ENCODE results near the gene ADAP2.

Gene ADAP2

GRCh38 chr17:31004160-31004559, 82.4 kb downstream of the ADAP2 start:
- Histone ChIP-seq H3K27me3 (replicated peaks; ENCODE audit: insufficient read depth, low read length) (no peaks in the 10 kb centered on the region), H4K20me1 (ENCODE audit: insufficient read depth, low read length) (no peaks in the 10 kb centered on the region), H3K4me2 (ENCODE audit: low read depth, low read length) (no peak overlapping the region), H3K79me2 (ENCODE audit: low read length) (no peaks in the 10 kb centered on the region), H3K9ac (ENCODE audit: low read length) (no peak overlapping the region), H3K36me3 (replicated peaks; ENCODE audit: insufficient read depth, low read length) (no peaks in the 10 kb centered on the region), H3F3A (ENCODE audit: insufficient read depth, low read length) (no peaks in the 10 kb centered on the region), H3K9me2 (replicated peaks; ENCODE audit: insufficient read depth, low read length) (no peaks in the 10 kb centered on the region), H3K4me1 (ENCODE audit: low read length) (no peaks in the 10 kb centered on the region), H3K27ac (ENCODE audit: low read length) (no peak overlapping the region), H3K9me3 (replicated peaks; ENCODE audit: insufficient read depth, low read length) (no peaks in the 10 kb centered on the region), H3K4me3 (ENCODE audit: low read length) (no peak overlapping the region), H2AFZ (ENCODE audit: low read length) (no peak overlapping the region)
- no peak for TF ChIP-seq CTCF (IDR thresholded peaks at IDR 0.05; ENCODE audit: low read length)
- TF ChIP-seq EZH2 (optimal IDR thresholded peaks at IDR 0.05; ENCODE audit: low read depth, low read length): no peak
- TF ChIP-seq EZH2phosphoT487 (IDR thresholded peaks at IDR 0.05; ENCODE audit: low read length): no peak
- no peak for DNase-seq

DNA sequence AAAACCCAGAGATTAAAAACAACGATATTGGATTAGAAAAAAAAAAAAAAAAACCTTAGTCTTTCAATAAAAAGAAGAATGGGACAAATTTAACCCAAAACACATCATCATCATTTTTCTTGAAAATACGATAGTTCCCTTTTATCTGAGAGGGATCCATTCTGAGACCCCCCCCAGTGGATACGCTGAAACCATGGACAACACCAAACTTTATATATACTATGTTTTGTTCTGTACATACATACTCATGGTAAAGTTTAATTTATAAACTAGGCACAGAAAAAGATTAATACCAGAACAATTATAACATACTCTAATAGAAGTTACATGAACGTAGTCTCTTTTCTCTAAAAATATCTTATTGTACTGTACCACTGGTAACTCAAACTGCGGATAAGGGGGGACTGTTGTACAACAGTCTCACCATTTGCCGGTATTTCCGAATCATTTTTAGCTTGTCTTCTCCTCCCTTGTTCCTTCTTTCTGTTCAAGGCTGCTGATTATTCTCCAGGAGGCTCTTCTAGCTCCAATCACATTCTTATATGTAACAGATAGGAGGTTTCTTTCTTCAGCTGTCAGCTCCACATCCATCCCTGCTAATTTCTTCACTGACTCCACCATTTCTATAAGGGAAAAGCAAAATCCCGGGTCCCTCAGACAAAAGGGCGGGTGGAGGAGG, 86.1 kb downstream of the ADAP2 start:
- H3K4me2 ChIP-seq (ENCODE audit: low read depth, low read length): peak overlapping the region; percentile 60
- H3K4me1 ChIP-seq (ENCODE audit: low read length): no peaks in the 10 kb centered on the region
- no peaks in the 10 kb centered on the region for H4K20me1 ChIP-seq (ENCODE audit: insufficient read depth, low read length)
- H3K9ac ChIP-seq (ENCODE audit: low read length): peak overlapping the region; percentile 22; the same call in 1 of the 2 replicates
- peak overlapping the region; percentile 66 for H2AFZ ChIP-seq (ENCODE audit: low read length)
- H3K79me2 ChIP-seq (ENCODE audit: low read length): no peaks in the 10 kb centered on the region
- no peaks in the 10 kb centered on the region for H3K9me2 ChIP-seq (replicated peaks; ENCODE audit: insufficient read depth, low read length)
- H3K9me3 ChIP-seq (replicated peaks; ENCODE audit: insufficient read depth, low read length): no peaks in the 10 kb centered on the region
- no peaks in the 10 kb centered on the region for H3F3A ChIP-seq (ENCODE audit: insufficient read depth, low read length)
- no peak for DNase-seq
- H3K36me3 ChIP-seq (replicated peaks; ENCODE audit: insufficient read depth, low read length): no peaks in the 10 kb centered on the region
- no peaks in the 10 kb centered on the region for H3K27me3 ChIP-seq (replicated peaks; ENCODE audit: insufficient read depth, low read length)
- H3K27ac ChIP-seq (ENCODE audit: low read length): no peak overlapping the region
- H3K4me3 ChIP-seq (ENCODE audit: low read length): peak overlapping the region; percentile 57
- TF ChIP-seq EZH2 (optimal IDR thresholded peaks at IDR 0.05; ENCODE audit: low read depth, low read length) (no peak), EZH2phosphoT487 (IDR thresholded peaks at IDR 0.05; ENCODE audit: low read length) (no peak), CTCF (IDR thresholded peaks at IDR 0.05; ENCODE audit: low read length) (no peak)

DNA sequence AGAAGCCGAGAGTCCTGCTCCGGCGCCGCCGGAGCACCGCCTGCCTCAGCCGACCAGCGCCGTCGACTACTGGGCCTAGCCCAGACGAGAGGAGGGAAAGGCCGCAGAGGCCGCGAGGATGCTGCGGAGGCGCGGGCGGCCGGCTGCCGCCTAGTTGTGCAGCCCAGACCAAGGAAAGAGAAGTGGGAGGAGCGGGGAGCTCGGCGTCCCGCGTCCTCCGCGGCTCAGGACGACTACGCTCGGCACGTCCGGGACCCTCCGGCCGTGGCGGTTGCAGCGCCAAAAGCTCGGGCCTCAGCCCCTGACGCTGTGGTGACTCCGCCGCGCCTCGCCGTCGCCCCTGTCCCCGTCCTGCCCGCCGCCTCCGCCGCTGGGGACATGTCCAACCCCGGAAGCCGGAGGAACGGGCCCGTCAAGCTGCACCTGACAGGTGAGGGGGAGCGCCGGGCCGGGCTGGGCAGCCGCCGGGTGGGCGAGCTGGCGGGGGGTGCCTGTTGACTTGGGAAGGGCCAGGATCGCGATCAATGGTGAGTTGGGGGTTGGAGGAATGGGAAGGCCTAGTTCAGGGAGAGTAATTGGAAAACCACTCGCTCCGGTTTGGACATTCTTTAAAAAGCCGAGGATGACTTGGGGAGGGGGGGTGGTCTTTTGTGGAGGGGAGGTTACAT, 86.8 kb downstream of the ADAP2 start:
- Histone ChIP-seq H3F3A (ENCODE audit: insufficient read depth, low read length) (no peaks in the 10 kb centered on the region), H3K27me3 (replicated peaks; ENCODE audit: insufficient read depth, low read length) (no peaks in the 10 kb centered on the region), H3K4me3 (ENCODE audit: low read length) (peak overlapping the region; percentile 57), H3K36me3 (replicated peaks; ENCODE audit: insufficient read depth, low read length) (no peaks in the 10 kb centered on the region), H3K9me3 (replicated peaks; ENCODE audit: insufficient read depth, low read length) (no peaks in the 10 kb centered on the region), H2AFZ (ENCODE audit: low read length) (peak overlapping the region; percentile 66), H3K79me2 (ENCODE audit: low read length) (no peaks in the 10 kb centered on the region), H3K9ac (ENCODE audit: low read length) (peak overlapping the region; percentile 22; the same call in 1 of the 2 replicates), H3K9me2 (replicated peaks; ENCODE audit: insufficient read depth, low read length) (no peaks in the 10 kb centered on the region), H3K4me2 (ENCODE audit: low read depth, low read length) (peak overlapping the region; percentile 60), H4K20me1 (ENCODE audit: insufficient read depth, low read length) (no peaks in the 10 kb centered on the region), H3K27ac (ENCODE audit: low read length) (no peak overlapping the region), H3K4me1 (ENCODE audit: low read length) (no peaks in the 10 kb centered on the region)
- TF ChIP-seq EZH2 (optimal IDR thresholded peaks at IDR 0.05; ENCODE audit: low read depth, low read length) (no peak), EZH2phosphoT487 (IDR thresholded peaks at IDR 0.05; ENCODE audit: low read length) (no peak), CTCF (IDR thresholded peaks at IDR 0.05; ENCODE audit: low read length) (no peak)
- peak; percentile 57 for DNase-seq

Data from MM.1S (cell line).